HCT116 (cell line): ENCODE results near the gene NDUFAB1. TPM values are rescaled to one million over a fixed set of nuclear protein-coding genes. Genes with fewer than 3 reads are reported as not detected.

Experiments used
- ATAC-seq: fragments of 200-7000 bp; cut with Tn5 transposase; 2 replicates; pipeline ENCODE4 v1.9.1; 2020; ENCODE audit warnings: mild to moderate bottlenecking, moderate library complexity
- BruUV-seq: library from RNA; stranded (reverse); fragments of 400-500 nt; replicated peaks from 2 replicates; lab custom pipeline; 2021; lab: Mats Ljungman, UMichigan
- CTCF ChIA-PET: fragments of 300-600 bp; sonication (Branson Sonifier 250); formaldehyde crosslinking; loops from one replicate; lab custom pipeline; 2021; ENCODE audit warnings: antibody characterized with exemption; lab: Charles Lee
- POLR2A ChIA-PET: fragments of 300-600, 350-600 bp; sonication (Branson Sonifier 250); formaldehyde crosslinking; loops from one replicate; lab custom pipeline; 2021; ENCODE audit warnings: antibody characterized with exemption; lab: Charles Lee
- RAD21 ChIA-PET, 2 experiments: fragments of 300-600 bp; sonication (Branson Sonifier 250); formaldehyde crosslinking; loops; one replicate each; lab custom pipeline; 2023; ENCODE audit warnings: low total read pairs in 2 of 2; ENCODE audit not compliant: uncharacterized antibody in 2 of 2, unreplicated experiment in 2 of 2, low non-redundant PET in 1 of 2; lab: Charles Lee
- DNase-seq: peaks from one replicate; pipeline ENCODE4 v3.0.0-alpha.2; 2010; ENCODE audit warnings: low read depth, low spot score
- H2AFZ ChIP-seq: fragments of 200-600 bp; shearing (Covaris generic), sonication (generic); 2 replicates; pipeline ENCODE4 v1.6.1; 2017; ENCODE audit warnings: low read depth, mixed run types, mixed read lengths, antibody characterized with exemption, low read length; ENCODE audit not compliant: poor library complexity, severe bottlenecking
- H3K27ac ChIP-seq: 2 replicates; pipeline ENCODE4 v1.5.1; 2012; ENCODE audit warnings: low read depth, low read length
- H3K27me3 ChIP-seq: fragments of 200-600 bp; sonication (generic); 2 replicates; pipeline ENCODE4 v1.6.1; 2016; ENCODE audit warnings: mixed run types, low read length, mixed read lengths; ENCODE audit not compliant: insufficient read depth
- H3K36me3 ChIP-seq, 2 experiments: fragments of 200-500 bp in 1 of 2; fragments of 200-600 bp in 1 of 2; sonication (Bioruptor generic) in 1 of 2; sonication (generic) in 1 of 2; 2 replicates each; pipeline versions ENCODE4 v1.5.1 to v1.6.1; 2014 to 2016; ENCODE audit warnings: low read length in 2 of 2, inconsistent platforms in 1 of 2, mixed read lengths in 1 of 2, mixed run types in 1 of 2; ENCODE audit not compliant: insufficient read depth in 2 of 2, control insufficient read depth in 1 of 2
- H3K4me1 ChIP-seq, 2 experiments: fragments of 200-600 bp in 1 of 2; sonication (generic) in 1 of 2; 2 replicates each; pipeline versions ENCODE4 v1.5.1 to v1.6.1; 2012 to 2017; ENCODE audit warnings: low read length in 2 of 2, inconsistent platforms in 1 of 2, mild to moderate bottlenecking in 1 of 2, mixed read lengths in 1 of 2, mixed run types in 1 of 2, moderate library complexity in 1 of 2; ENCODE audit not compliant: insufficient read depth in 2 of 2, control insufficient read depth in 1 of 2
- H3K4me2 ChIP-seq: fragments of 200-600 bp; sonication (generic); 2 replicates; pipeline ENCODE4 v1.6.1; 2017; ENCODE audit warnings: mixed run types, low read length, mixed read lengths
- H3K4me3 ChIP-seq, 2 experiments: fragments of 200-600 bp in 1 of 2; sonication (generic) in 1 of 2; replicated peaks in 1 of 2; 2 replicates each; pipeline ENCODE4 v1.5.1; 2011 to 2016; ENCODE audit warnings: low read length in 2 of 2, control low read depth in 1 of 2, low read depth in 1 of 2, mild to moderate bottlenecking in 1 of 2, mixed read lengths in 1 of 2, mixed run types in 1 of 2
- H3K79me2 ChIP-seq: fragments of 200-600 bp; sonication (generic); 2 replicates; pipeline ENCODE4 v1.6.1; 2017; ENCODE audit warnings: mild to moderate bottlenecking, mixed run types, low read length, moderate library complexity, mixed read lengths; ENCODE audit not compliant: insufficient read depth
- H3K9ac ChIP-seq: fragments of 200-600 bp; sonication (generic); 2 replicates; pipeline ENCODE4 v1.6.1; 2016; ENCODE audit warnings: low read length, mixed read lengths
- H3K9me2 ChIP-seq: fragments of 200-600 bp; sonication (generic), shearing (Covaris generic); 2 replicates; pipeline ENCODE4 v1.6.1; 2017; ENCODE audit warnings: mixed run types, mild to moderate bottlenecking, moderate library complexity; ENCODE audit not compliant: insufficient read depth
- H3K9me3 ChIP-seq, 2 experiments: fragments of 200-500 bp in 1 of 2; fragments of 200-600 bp in 1 of 2; sonication (Bioruptor generic) in 1 of 2; sonication (generic) in 1 of 2; 2 replicates each; pipeline ENCODE4 v1.6.1; 2014 to 2017; ENCODE audit warnings: low read length in 2 of 2, mixed read lengths in 2 of 2, inconsistent platforms in 1 of 2, low read depth in 1 of 2, mild to moderate bottlenecking in 1 of 2, mixed run types in 1 of 2, moderate library complexity in 1 of 2; ENCODE audit not compliant: control insufficient read depth in 1 of 2, insufficient read depth in 1 of 2
- H4K20me1 ChIP-seq: fragments of 200-600 bp; sonication (generic), shearing (Covaris generic); 2 replicates; pipeline ENCODE4 v1.6.1; 2017; ENCODE audit warnings: mixed run types, mild to moderate bottlenecking, moderate library complexity; ENCODE audit not compliant: insufficient read depth
- ATF3 ChIP-seq: IDR thresholded peaks from 2 replicates; pipeline ENCODE4 v1.6.1; 2012
- CTCF ChIP-seq, 3 experiments: fragments of 200-600 bp in 1 of 3; sonication (generic) in 1 of 3; IDR thresholded peaks in 2 of 3; conservative IDR thresholded peaks in 1 of 3; 2 replicates each; pipeline ENCODE4 v1.5.1; 2012 to 2017; ENCODE audit warnings: low read depth in 2 of 3, low read length in 2 of 3, antibody characterized with exemption in 1 of 3, borderline replicate concordance in 1 of 3, control low read depth in 1 of 3, mild to moderate bottlenecking in 1 of 3, mixed read lengths in 1 of 3, mixed run types in 1 of 3, moderate library complexity in 1 of 3; ENCODE audit not compliant: insufficient read depth in 1 of 3
- EGR1 ChIP-seq: IDR thresholded peaks from 2 replicates; pipeline ENCODE4 v1.6.1; 2012; ENCODE audit warnings: low read depth
- EZH2 ChIP-seq: fragments of 200-600 bp; sonication (generic); IDR thresholded peaks from 2 replicates; pipeline ENCODE4 v1.6.1; 2017; ENCODE audit warnings: antibody characterized with exemption, mixed run types
- EZH2phosphoT487 ChIP-seq: fragments of 200-600 bp; IDR thresholded peaks from 2 replicates; pipeline ENCODE4 v1.6.1; 2018; ENCODE audit warnings: antibody characterized with exemption, borderline replicate concordance
- FOSL1 ChIP-seq: IDR thresholded peaks from 2 replicates; pipeline ENCODE4 v1.6.1; 2012; ENCODE audit warnings: low read depth
- JUND ChIP-seq: IDR thresholded peaks from 2 replicates; pipeline ENCODE4 v1.6.1; 2012
- POLR2A ChIP-seq: IDR thresholded peaks from 2 replicates; pipeline ENCODE4 v1.7.0; 2011; ENCODE audit warnings: borderline replicate concordance; ENCODE audit not compliant: insufficient read depth, insufficient read length; ENCODE audit errors: extremely low read depth
- RAD21 ChIP-seq: IDR thresholded peaks from 2 replicates; pipeline ENCODE4 v1.6.1; 2012; ENCODE audit warnings: low read depth, mild to moderate bottlenecking
- REST ChIP-seq: IDR thresholded peaks from 2 replicates; pipeline ENCODE4 v1.6.1; 2012; ENCODE audit warnings: low read depth
- SP1 ChIP-seq: IDR thresholded peaks from 2 replicates; pipeline ENCODE4 v1.6.1; 2012; ENCODE audit warnings: low read depth
- SRF ChIP-seq: IDR thresholded peaks from 2 replicates; pipeline ENCODE4 v1.6.1; 2012; ENCODE audit warnings: low read depth
- TCF7L2 ChIP-seq: IDR thresholded peaks from 2 replicates; pipeline ENCODE4 v1.7.0; 2011; ENCODE audit warnings: borderline replicate concordance, inconsistent platforms; ENCODE audit not compliant: insufficient read depth, insufficient read length; ENCODE audit errors: extremely low read depth
- YY1 ChIP-seq: IDR thresholded peaks from 2 replicates; pipeline ENCODE4 v1.6.1; 2011; ENCODE audit warnings: low read length, low read depth, moderate library complexity, mild to moderate bottlenecking; ENCODE audit not compliant: insufficient replicate concordance; ENCODE audit errors: extremely low read depth
- ZFX ChIP-seq: fragments of 450-650 bp; IDR thresholded peaks from 2 replicates; pipeline ENCODE4 v1.6.1; 2017
- ZNF274 ChIP-seq: fragments of 200-500 bp; sonication (Bioruptor generic); IDR thresholded peaks from 2 replicates; pipeline ENCODE4 v1.6.1; 2014; ENCODE audit warnings: mild to moderate bottlenecking, low read depth, low read length, inconsistent platforms
- intact Hi-C: fragments of 100-400 bp; cut with micrococcal nuclease; formaldehyde crosslinking; loops from 2 replicates; pipeline ENCODE4 v1.10.0; 2022
- total RNA-seq: library from RNA; stranded (reverse); gene quantifications from one replicate; pipeline ENCODE4 v1.2.1, GENCODE V29; 2021; ENCODE audit not compliant: unreplicated experiment

The NDUFAB1 gene
- total RNA-seq, 1 experiment from 2014 or later, result 169 TPM

- TF ChIP-seq REST (no peak), RAD21 (no peak), SRF (no peak), ATF3 (no peak), ZFX (no peak), ZNF274 (no peak), EZH2phosphoT487 (no peak)
These were observed 46.2 kb downstream of the NDUFAB1 start (continued) for GRCh38 chr16:23549938-23550337.

GRCh38 chr16:23544436-23544835 is 51.7 kb downstream of the NDUFAB1 start:
- H3K4me3 ChIP-seq, result no peak overlapping the region
- H3K79me2 ChIP-seq, result peaks cover 7% of the 10 kb centered on the region; the same call in 1 of the 2 replicates
- H3K4me1 ChIP-seq, result peaks cover 0 to 3% of the 10 kb centered on the region in 2 experiments; a peak in 2 of 4 replicates
- no TSS peak for BruUV-seq
- no peaks in the 10 kb centered on the region for H3K9me3 ChIP-seq
- H3K4me2 ChIP-seq, result no peak overlapping the region
- ChIA-PET RAD21 (no interaction called here), POLR2A (no interaction called here), CTCF (no interaction called here)
- ATAC-seq (no peak), DNase-seq (no peak)
- intact Hi-C loops, result no loop called here
- H3K36me3 ChIP-seq, result peaks cover 27 to 30% of the 10 kb centered on the region in 2 experiments
- H3K27me3 ChIP-seq, result no peaks in the 10 kb centered on the region
- no peak overlapping the region for H2AFZ ChIP-seq
- no peaks in the 10 kb centered on the region for H3K9me2 ChIP-seq
- H4K20me1 ChIP-seq, result no peaks in the 10 kb centered on the region
- H3K9ac ChIP-seq, result no peak overlapping the region
- H3K27ac ChIP-seq, result no peak overlapping the region
- TF ChIP-seq RAD21 (no peak), EGR1 (no peak), EZH2phosphoT487 (no peak), REST (no peak), SP1 (no peak), ZFX (no peak), EZH2 (no peak), POLR2A (no peak), JUND (no peak), FOSL1 (no peak), CTCF (IDR thresholded peaks at IDR 0.05 in 2 of 3, conservative IDR thresholded peaks at IDR 0.05 in 1 of 3; ENCODE audit: borderline replicate concordance in 1 of 3, insufficient read depth in 1 of 3, low read depth in 2 of 3, low read length in 2 of 3) (no peak), TCF7L2 (no peak), YY1 (no peak), ZNF274 (no peak)
